ENCODE data around the gene ARHGEF4. TPM values are rescaled to one million over a fixed set of nuclear protein-coding genes. Genes with fewer than 3 reads are reported as not detected.

The ARHGEF4 gene
- total and polyA plus RNA-seq, 10 of the 15 experiments (the other 5 are each of a cell fraction or from before 2014, with no cell fraction given) = 0.02 to 0.24 (median 0.16) TPM; not detected in 6

DNA sequence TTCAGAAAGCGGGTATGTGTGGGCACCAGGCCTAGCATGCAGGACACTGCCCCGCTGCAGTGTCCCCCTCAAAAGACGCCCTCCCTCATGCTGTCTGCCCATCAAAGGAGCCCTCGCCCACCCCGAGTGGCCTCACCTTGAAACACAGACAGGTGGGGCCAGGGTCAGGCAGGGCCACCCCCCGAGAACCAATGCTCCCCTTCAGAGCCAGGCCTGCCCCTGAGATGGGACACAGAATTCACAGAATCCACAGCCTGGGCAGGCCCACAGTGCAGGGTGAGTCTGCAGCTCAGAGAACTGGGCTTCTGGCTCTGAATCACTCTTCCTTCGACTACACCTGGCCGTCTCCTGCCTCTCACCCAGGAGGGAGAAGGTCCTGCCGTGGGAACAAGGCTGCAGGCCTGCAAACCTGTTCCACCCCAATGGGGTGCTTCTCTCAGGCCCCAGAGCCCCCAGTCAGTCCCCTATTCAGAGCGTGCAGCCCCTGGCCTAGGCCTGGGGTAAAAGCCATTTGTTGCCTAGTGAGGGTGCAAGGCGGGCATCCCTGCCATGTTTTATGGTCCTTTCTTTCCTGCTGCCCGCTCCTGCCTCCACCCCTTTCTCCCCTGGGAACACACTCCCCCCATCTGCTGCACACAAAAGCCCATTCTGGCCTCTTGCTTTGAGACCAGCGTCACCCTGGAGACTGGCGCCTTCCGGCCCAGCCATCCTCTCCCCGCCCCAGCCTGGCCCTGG, 11.3 kb upstream of the ARHGEF4 start (continued):
- TF ChIP-seq RB1 (IDR thresholded peaks at IDR 0.05; ENCODE audit: borderline replicate concordance) (no peak), SMARCA5 (IDR thresholded peaks at IDR 0.05) (no peak), FOXK2 (IDR thresholded peaks at IDR 0.05) (no peak), BRCA1 (IDR thresholded peaks at IDR 0.05; ENCODE audit: low read depth, low read length) (no peak), EZH2 (IDR thresholded peaks at IDR 0.05; ENCODE audit: borderline replicate concordance, control insufficient read depth, low read depth, low read length) (no peak), ZNF24 (IDR thresholded peaks at IDR 0.05) (no peak), SPI1 (IDR thresholded peaks at IDR 0.05; ENCODE audit: borderline replicate concordance, insufficient read depth, low read depth, low read length) (no peak), EED (IDR thresholded peaks at IDR 0.05; ENCODE audit: low read depth) (no peak), GATAD2B (conservative IDR thresholded peaks at IDR 0.05; ENCODE audit: low read depth) (no peak), ZNF217 (IDR thresholded peaks at IDR 0.05) (no peak), MEF2A (IDR thresholded peaks at IDR 0.05; ENCODE audit: insufficient read depth, low read depth, low read length) (no peak), RCOR1 (conservative IDR thresholded peaks at IDR 0.05; ENCODE audit: low read depth, low read length) (no peak), TCF3 (IDR thresholded peaks at IDR 0.05; ENCODE audit: borderline replicate concordance, insufficient read depth, low read depth, low read length) (no peak), WRNIP1 (IDR thresholded peaks at IDR 0.05; ENCODE audit: borderline replicate concordance, low read depth, low read length) (no peak)
- TF ChIP-seq, protein P1, sequence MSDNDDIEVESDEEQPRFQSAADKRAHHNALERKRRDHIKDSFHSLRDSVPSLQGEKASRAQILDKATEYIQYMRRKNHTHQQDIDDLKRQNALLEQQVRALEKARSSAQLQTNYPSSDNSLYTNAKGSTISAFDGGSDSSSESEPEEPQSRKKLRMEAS (IDR thresholded peaks at IDR 0.05; ENCODE audit: low read depth, low read length) = no peak
- TF ChIP-seq, protein P2, sequence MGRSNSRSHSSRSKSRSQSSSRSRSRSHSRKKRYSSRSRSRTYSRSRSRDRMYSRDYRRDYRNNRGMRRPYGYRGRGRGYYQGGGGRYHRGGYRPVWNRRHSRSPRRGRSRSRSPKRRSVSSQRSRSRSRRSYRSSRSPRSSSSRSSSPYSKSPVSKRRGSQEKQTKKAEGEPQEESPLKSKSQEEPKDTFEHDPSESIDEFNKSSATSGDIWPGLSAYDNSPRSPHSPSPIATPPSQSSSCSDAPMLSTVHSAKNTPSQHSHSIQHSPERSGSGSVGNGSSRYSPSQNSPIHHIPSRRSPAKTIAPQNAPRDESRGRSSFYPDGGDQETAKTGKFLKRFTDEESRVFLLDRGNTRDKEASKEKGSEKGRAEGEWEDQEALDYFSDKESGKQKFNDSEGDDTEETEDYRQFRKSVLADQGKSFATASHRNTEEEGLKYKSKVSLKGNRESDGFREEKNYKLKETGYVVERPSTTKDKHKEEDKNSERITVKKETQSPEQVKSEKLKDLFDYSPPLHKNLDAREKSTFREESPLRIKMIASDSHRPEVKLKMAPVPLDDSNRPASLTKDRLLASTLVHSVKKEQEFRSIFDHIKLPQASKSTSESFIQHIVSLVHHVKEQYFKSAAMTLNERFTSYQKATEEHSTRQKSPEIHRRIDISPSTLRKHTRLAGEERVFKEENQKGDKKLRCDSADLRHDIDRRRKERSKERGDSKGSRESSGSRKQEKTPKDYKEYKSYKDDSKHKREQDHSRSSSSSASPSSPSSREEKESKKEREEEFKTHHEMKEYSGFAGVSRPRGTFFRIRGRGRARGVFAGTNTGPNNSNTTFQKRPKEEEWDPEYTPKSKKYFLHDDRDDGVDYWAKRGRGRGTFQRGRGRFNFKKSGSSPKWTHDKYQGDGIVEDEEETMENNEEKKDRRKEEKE (IDR thresholded peaks at IDR 0.05) = no peak
- TF ChIP-seq, protein P3, sequence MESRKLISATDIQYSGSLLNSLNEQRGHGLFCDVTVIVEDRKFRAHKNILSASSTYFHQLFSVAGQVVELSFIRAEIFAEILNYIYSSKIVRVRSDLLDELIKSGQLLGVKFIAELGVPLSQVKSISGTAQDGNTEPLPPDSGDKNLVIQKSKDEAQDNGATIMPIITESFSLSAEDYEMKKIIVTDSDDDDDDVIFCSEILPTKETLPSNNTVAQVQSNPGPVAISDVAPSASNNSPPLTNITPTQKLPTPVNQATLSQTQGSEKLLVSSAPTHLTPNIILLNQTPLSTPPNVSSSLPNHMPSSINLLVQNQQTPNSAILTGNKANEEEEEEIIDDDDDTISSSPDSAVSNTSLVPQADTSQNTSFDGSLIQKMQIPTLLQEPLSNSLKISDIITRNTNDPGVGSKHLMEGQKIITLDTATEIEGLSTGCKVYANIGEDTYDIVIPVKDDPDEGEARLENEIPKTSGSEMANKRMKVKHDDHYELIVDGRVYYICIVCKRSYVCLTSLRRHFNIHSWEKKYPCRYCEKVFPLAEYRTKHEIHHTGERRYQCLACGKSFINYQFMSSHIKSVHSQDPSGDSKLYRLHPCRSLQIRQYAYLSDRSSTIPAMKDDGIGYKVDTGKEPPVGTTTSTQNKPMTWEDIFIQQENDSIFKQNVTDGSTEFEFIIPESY (IDR thresholded peaks at IDR 0.05) = no peak
